NCI-H2196 (cell line): ENCODE data around the gene LRRC27.
A peak's percentile ranks its signal among the peaks of the same experiment; 100 is the strongest.

Source experiments
- DNase-seq: peaks from one replicate; lab custom pipeline; 2025; ENCODE audit not compliant: unreplicated experiment; lab: John Stamatoyannopoulos, UW

The LRRC27 gene

DNA sequence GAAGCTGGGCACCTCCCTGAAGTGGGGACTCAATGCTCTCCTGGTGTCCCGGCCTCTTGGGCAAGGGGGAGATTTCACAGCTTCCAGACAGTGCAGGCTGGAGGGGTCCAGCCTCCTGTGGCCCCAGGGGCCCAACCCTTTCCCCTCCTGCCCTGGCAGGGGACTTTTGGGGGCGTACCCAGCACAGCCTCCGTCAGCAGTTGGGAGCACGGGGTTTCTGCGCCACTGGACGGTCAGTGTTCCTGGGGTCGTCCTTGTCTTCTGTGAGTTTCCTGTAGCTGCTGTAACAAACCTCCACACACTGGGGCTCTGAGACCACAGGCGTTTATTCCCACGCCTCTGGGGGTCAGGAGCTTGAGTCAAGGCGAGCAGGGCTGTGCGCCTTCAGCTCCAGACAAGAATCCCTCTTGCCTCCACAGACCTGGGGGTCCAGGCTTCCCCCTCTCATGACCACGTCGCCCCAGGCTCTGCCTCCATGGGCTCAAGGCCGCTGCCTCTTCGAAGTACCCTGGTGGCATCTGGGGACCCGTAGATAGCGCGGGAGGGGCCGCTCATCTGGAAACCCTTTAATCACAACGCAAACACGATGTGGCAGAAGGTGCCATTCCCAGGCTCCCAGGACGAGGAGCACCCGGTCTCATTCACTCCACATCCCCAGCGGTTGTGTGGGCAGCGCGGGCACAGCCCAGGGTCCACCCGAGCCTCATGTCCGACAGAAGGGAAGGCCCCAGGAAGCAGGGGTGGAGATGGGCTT is 79.0 kb downstream of the LRRC27 start:
- no peak for DNase-seq

DNA sequence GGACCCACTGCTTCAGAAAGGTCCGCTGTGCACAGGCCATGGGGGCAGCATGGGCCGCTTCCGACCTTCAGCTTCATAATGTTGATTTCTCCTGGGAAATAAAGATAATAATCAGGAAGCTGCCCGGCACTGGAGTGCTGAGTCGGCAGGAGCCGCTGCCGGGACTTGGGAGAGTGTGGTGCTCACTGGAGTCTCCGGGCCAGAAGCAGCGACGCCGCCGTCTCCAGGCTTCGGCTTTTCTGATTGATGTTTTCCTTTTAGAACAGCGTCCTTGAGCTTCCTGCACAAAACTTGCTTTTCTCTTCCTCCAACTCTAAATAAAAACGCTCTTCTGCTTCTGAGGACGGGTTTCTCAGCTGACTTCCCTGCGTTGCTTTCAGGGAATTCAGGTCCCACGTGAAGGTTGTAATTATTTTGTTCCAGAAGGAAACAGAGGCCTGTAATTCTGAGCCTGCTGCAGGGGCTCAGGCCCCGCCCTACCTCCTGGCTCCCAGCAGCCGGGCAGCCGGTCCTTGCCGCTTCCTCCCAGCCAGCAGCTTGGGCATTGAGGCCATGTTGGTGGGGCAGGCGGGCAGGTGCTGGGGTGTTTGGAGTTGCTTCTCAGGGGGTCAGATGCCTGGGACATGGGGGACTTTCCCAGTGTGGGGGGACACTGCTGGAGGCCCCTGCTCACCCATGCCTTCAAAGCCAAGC is 79.7 kb downstream of the LRRC27 start:
- DNase-seq = no peak

DNA sequence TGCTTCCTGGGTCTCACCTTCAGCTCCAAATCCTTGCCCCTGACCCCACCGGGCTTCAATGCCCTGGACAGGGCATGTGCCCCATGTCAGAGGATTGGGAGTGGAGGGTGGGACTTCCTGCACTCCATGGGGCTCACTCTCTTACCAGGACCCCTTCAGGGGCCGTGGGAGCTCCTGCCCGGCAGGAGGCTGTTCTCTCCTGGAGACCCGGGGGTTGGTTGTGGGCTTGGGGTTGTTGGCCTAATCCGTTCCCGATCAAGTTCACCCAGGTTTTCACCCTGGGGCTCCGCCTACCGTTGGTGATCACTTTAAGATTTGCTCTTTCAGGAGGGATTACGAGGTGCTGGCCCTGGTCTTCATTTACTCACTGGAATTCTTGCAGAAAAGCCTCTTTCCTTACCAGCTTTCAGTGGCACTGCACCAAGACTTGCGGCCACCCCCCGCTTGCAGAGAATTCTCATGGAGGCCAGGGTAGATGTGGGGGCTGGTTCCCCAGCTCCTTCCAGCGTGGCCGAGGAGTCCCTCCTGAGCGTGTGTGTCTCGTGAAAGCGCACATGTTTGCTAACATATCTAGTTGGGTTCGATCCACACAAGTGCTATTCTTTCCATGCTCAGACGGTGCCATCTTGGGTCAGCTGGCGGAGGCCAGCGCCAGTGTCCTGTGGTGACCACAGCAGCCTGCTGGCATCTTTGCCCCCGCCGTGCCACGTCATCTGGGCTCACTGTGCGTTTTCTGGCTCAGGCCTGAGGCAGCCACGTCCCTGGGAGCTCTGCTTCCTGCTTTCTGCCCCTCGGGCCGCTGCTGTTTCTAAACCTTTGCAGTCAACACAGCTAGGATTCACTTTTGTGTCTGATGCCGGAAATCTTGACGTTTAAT is 80.6 kb downstream of the LRRC27 start:
- no peak for DNase-seq

DNA sequence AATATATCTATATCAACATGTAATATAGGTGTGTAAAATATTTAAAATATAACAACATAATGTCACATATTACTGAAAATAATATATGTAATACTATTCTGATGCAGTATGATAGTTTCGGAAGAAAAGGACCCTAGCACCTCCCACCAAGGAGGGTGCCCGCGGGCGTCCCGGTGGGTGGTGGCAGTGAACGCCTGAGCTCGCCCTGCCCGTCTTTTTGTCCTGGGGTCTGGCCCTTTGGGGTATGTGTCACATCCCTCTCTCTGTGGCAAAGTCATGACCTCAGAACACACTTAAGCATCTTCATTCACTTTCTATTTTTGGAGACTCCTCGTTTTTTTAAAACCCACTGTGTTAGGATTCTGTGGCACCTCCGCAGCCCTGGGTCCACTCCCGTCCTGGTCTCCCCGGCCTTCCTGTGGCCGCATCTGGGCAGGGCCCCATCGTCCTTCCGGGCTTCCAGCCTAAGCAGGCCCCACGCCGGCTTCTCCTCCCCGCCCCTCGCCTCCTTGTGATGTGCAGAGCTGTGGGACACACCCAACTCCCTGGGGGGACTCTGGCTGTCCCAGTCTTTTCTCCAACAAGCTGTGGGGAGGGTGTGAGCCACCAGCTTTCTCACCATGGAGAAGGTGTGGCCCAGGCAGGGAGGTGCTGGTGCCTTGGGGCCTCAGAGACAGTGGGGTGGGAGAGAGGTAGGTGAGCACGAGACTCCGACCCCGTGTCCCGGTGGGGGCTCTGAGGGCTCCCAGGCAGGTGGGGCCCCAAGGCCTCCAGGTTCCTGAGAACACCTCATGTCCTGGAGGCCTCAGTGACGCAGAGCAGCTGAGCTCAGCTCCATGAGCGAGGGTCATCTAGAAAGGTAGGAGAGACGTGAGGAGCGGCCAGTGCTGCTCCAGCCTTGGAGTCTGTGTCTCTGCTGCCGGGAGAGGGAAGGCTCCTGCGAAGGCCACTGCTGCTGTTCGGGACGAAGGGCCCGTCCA is 81.5 kb downstream of the LRRC27 start:
- DNase-seq = no peak

DNA sequence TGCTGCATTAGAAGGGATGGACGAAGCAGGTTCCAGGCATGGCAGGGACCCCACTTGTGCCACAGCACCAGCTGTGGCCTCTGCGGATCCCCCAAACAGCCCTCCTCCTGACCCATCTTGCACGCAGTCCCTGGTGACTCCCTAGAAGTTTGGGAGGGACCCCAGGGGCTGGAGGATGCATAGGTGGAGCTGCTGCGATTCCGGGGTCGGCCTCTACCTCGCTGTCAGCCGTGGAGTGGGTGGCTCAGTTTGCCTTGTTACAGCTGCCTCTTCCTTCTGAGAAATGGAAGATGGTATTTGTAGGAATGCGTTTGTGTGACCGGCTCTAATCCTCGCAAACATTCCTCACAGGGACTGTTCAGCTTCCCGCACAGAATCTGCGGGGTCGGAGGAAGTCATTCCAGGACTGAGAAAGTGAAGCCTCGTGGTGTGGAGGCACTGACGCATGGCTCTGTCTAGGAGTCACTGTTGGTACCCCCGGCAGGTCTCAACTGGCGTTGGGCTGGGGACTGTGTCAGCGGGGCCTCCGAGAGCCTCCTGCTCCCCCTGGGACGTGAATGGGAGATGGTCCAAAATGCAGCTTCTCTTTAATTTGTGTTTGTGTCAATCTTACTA is 82.5 kb downstream of the LRRC27 start:
- DNase-seq = no peak

DNA sequence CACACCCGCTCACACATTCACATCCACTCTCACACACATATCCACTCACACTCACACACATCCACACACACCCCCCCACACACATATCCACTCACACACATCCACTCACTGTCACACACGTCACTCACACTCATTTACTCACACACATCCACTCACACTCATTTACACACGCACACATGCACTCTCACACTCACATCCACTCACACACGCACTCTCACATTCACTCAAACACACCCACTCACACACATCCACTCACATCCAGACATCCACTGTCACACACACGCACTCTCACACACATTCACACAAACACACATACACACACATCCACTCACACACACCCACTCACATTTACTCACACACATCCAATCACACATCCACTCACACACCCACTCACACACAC is 83.3 kb downstream of the LRRC27 start:
- no peak for DNase-seq

DNA sequence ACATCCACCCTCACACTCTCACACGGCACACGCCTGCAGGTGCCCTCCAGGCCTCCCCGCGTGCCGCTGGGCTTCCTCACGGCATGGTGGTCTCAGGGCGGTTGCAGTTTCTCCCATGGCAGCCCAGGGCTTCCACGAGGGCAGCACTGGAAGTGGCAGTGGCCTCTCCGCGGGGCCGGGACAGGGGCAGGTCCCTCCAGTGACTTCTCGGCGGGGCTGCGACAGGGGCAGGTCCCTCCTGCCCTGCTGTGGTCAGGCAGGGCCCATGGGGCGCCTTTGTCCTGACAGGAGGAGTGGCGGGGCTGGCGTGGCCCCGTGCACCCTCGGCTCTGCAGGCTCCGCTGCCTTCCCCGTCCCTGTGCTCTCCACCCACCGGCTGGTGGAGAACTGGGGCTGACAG is 84.0 kb downstream of the LRRC27 start:
- no peak for DNase-seq

DNA sequence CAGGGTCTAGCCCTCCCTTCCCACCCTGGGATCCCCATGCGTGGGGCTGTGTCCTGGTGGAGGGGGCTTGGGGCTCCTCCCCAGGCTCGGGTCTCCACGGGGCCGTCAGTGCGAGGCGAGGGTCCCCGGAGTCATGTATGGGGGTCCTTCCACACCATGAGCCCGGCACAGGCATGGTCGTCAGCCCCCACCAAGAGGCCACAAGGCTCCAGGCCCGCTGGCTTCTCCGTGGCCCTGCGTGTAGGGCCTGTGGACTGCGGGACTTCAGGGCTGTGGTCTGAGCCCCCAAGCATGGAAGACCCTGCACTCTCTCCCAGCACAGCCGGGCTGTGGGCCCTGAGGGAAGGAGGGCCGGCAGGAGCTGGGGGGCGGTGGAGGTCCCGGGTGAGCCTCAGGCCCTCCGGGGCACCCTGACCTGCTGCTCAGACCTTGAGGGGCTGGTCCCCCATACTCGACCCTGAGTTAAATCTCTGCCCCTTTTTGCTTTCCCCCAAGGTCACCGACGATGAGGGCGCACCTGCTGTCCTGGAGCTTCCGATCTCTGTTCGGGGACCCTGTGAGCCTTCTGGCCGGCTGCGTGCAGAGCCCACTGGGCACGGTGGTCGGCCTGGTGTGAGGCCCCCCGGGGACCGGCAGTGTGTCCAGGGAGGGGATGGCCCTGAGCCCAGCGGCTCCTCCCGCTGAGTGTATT is 84.7 kb downstream of the LRRC27 start:
- no peak for DNase-seq

DNA sequence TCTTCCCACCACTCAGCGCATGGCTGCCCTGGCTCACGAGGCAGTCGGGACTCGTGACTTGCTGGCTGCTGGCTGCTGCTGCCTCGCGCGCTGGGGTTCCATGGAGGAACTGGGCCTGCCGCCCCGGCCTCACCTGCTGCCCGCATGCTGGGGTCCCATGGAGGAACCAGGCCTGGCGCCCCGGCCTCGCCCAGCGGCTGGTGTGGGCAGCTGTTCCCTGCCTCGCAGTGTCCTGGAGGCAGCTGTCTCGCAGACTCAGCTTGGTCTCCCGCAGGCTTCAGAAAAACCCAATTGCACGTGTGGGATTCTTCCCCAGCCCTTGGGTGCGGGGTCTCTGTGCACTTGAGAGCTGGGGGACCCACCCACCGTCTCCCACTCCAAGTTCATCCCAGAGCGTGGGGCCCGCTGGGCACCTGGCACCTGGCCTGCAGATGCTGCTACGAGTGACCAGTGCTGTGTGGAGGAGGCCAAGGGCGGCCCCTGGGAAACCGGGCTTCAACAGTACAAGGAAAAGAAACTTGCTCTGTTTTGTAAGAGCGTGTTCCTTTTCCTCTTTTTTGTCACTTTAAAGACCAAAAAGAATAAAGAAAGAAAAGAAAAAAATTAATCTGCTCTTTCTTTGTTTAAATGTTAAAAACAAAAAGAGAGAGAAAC is 85.4 kb downstream of the LRRC27 start:
- DNase-seq = no peak

DNA sequence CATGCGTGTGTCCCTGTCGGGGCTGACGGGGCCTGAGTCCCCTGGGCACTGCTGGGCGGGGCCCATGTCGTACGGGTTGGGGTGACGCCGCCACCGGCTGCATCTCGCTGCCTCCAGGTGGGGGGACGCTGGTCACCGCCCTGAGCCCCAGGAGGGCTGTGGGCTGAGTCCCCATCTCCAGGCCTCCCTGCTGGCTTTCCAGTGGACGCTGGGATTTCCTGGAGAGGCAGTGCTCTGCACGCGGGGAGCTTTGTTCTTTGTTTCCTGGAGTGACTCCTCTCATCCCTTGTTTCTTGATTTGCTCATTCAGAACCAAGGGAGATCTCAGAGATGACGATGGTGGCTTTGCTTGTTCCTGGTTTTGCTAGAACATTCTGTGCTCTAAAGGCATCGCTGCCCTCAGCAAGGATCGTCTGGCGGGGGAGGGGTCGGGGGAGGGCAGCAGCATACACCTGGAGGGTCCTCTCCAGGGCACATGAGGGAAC is 86.0 kb downstream of the LRRC27 start:
- DNase-seq = no peak

DNA sequence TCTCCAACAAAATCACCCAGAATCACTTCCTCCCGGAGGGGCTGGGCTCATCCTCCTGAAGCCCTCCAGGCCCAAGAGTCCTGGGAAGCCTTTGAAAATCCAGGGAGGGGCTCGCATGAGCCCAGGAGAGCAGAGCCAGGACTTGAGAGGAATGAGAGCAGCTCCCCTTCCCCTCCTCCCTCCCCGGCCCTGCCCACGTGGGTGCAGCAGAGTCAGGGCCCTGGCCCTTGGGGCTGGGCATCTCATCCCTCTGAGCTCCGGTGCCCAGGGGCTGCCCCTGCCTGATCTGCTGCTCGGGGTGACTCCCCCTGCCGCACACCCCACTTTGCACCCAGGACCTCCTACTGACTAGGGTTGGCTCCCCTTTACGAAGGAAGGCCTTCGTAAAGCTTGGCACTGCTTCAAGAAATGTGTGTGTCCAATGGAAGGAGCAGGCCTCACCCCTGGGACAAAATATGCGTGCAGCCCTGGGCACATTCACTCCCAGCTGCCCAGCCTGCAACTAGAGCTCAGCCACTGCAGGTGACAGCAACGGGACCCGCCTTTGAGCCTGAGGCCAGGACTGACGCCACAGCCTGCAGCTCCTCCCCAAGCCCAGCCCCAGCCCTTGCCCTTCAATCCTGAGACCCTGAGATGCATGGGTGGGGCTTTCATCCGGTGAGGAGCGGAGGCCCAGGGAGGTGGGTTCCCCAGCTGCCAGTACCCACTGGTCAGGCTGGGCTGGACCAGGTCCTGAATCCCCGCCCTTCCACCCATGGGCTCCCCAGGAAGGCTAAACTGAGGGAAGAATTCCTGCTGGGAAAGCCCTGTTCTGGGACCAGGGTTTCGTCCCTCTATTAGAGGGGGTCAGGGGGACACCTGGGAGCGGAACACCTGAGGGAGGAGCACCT is 86.8 kb downstream of the LRRC27 start:
- DNase-seq = peak; percentile 11

DNA sequence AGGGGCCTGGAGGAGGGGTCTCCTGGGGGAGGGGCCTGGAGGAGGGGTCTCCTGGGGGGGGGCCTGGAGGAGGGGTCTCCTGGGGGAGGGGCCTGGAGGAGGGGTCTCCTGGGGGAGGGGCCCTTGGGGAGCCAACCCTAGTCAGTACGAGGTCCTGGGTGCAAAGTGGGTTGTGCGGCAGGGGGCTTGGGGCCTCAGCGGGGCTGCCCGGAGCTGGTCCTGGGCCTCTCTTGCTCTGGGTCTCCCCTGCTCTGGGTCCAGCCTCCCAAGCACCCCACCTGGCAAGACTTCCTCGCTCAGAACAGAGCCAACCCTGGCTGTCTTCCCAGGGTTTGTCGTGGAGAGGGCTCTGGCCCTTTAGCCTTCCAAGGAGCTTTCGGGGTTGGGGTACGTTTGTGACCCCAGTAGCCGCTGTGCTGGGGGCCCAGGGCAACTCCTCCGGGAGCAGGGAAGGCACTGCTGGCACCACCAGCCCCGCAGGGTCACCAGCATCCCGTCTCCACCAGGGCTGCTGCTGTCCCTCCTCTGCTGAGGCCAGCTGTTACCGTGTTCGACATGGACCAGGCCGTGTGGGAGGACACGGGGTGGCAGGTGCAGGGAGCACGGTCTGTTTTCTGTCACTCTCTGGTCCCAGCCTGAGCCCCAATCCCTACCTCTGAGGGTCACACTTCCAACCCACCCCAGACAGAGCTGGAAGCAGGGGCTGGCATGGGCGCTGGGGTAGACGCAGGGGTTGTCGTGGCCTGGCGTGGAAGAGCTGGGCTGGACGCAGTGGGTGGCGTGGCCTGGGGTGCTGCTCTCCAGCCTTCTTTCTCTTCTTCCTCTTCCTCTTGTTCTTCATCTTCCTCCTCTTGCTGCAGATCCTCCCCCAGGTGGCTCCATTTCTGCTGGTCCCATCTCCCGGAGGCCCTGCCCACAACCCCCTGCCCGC is 87.8 kb downstream of the LRRC27 start:
- no peak for DNase-seq

DNA sequence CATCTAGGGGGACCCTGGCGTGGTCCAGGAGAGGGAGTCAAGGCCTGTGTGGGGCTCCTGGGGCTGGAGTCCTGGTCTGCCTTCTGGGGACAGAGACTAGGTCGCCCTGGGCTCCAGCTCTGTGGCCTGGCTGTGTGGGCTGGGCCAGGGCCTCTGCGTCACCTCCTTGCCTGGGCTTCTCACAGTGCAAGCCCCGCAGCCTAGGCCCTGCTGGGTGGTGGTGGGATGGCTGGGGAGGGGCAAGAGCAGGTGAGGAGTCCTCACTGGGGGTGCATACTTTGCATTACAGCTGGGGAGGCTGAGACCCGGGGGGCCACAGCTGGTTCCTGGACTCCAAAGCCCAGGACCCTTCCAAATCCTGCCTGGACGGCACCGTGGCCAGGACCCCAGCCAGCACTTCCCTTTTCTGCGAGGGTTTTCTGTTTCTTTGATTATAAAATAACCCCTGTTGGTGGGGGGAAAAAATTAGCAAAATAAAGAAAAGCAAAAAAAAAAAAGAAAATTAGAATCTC is 88.5 kb downstream of the LRRC27 start:
- no peak for DNase-seq

DNA sequence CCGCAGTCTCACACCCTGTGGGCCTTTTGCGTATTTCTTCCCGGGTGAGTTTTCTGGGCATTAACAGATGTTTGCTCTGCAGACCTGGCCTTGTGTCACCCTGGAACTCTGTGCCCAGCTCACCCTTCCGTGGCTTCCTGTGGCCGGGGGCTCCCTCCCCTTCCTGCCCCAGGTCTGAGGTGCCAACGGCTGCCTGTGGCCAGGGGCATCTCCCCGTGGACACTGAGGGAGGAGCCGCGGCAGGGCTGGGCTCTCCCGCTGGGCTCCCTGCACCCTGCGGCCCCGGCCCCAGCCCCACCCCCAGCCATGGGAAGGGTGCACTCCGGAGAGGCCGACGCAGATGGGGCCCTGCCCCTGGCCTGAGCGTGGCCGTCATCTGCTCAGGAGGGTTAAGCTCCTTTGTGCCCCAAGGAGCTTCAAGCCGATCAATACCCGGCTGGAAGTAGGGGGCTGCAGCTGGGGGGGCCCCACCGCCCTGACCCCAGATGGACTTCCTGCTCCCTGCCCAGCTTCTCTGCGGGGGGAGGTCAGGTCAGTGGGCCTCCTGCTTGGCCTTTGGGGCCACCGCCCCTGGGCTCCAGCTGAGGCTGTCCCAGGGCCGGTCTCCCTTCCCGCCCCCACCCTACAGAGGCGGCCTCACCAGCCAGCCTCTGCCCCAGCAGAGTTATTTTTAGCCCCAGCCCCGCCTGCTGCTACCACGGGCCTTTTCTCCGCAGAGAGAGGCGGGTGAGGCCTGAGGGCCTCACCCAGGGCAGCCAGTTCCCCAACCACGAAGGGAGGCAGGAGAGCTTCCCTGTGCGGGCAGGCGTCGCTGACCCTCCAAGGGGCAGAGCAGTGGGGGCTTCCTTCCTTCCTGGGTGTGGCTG is 89.2 kb downstream of the LRRC27 start:
- DNase-seq = no peak

DNA sequence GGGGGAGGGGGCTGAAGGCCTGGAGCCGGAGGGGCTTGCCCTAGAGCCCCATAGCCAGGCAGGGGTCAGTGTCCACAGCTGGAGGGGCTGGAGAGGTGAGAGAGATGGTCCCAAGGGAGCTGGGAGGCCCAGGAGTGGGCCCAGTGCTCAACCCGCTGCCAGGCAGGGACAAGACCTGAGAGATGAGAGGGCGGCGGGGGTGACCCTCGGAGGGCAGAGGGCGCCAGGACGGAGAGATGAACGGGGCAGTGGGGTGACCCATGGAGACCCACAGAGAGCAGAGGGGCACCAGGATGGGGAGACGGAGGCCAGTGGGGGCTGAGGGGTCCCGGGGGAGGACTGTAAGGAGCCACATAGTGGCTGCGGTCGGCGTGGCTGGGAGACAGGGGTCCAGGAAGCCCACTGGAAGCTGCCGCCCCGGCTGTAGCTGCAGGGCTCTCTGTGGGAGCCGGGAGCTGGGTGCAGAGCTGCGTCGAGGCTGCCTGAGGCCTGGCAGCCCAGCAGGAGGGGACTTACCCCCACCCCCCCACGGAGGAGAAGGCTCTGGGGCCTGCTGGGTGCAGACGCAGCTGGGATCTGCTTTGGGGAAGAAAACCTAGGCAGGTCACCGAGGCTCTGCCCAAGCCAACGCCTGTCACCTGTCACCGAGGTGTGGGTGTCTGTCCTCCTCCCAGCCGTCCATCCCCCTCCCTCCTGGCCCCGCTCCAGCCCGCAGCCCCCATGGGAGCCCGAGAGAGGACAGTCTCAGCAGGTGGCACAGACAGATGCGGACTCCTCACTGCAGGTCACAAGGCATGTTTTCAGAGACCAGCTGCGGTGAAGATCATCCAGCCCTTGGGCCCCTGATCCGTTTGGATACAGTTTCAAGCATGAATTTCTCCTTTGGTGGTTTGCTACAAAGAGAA is 90.1 kb downstream of the LRRC27 start:
- DNase-seq = no peak
